CD14-positive monocyte (primary cell): Measurements from ENCODE around the gene CHN2. TPM values are rescaled to one million over a fixed set of nuclear protein-coding genes. Genes with fewer than 3 reads are reported as not detected.
A peak's percentile ranks its signal among the peaks of the same experiment; 100 is the strongest.

ENCODE experiments used
- DNase-seq, 3 donors: peaks; one replicate each; pipeline ENCODE4 v3.0.0-alpha.2; 2011 to 2022
- H2AFZ ChIP-seq: 2 replicates; pipeline ENCODE4 v1.6.0; 2012; ENCODE audit warnings: mild to moderate bottlenecking, low read depth, low read length, inconsistent platforms; ENCODE audit not compliant: insufficient read depth, poor library complexity, severe bottlenecking
- H3K27ac ChIP-seq, 2 donors: 1 replicate in 1 of 2; 2 replicates in 1 of 2; pipeline ENCODE4 v1.5.1; 2012 to 2013; ENCODE audit warnings: low read length in 2 of 2, control low read depth in 1 of 2, inconsistent platforms in 1 of 2, low read depth in 1 of 2, mild to moderate bottlenecking in 1 of 2
- H3K27me3 ChIP-seq, 2 donors: one replicate each; pipeline versions ENCODE4 v1.6.0 to v1.6.1; 2011 to 2013; ENCODE audit warnings: low read length in 2 of 2; ENCODE audit not compliant: control insufficient read depth in 2 of 2, insufficient read depth in 2 of 2
- H3K36me3 ChIP-seq, 2 donors: replicated peaks in 1 of 2; 1 replicate in 1 of 2; 2 replicates in 1 of 2; pipeline versions ENCODE4 v1.5.1 to v1.6.1; 2012 to 2013; ENCODE audit warnings: low read length in 2 of 2, control low read depth in 1 of 2, inconsistent platforms in 1 of 2, mild to moderate bottlenecking in 1 of 2; ENCODE audit not compliant: insufficient read depth in 2 of 2, control insufficient read depth in 1 of 2
- H3K4me1 ChIP-seq, 2 donors: 1 replicate in 1 of 2; 2 replicates in 1 of 2; pipeline versions ENCODE4 v1.5.1 to v1.6.1; 2012 to 2013; ENCODE audit warnings: low read length in 2 of 2, control low read depth in 1 of 2, inconsistent platforms in 1 of 2, mild to moderate bottlenecking in 1 of 2, moderate library complexity in 1 of 2; ENCODE audit not compliant: insufficient read depth in 2 of 2, control insufficient read depth in 1 of 2
- H3K4me2 ChIP-seq: replicated peaks from 2 replicates; pipeline ENCODE3; 2012; ENCODE audit warnings: low read length, moderate library complexity, mild to moderate bottlenecking; ENCODE audit not compliant: poor library complexity, severe bottlenecking; ENCODE audit errors: extremely low read depth
- H3K4me3 ChIP-seq, 3 experiments: fragments of 200-600 bp in 1 of 3; sonication (generic) in 1 of 3; replicated peaks in 1 of 3; 1 replicate in 2 of 3; 2 replicates in 1 of 3; pipeline ENCODE4 v1.5.1; 2011 to 2013; ENCODE audit warnings: low read length in 3 of 3, mild to moderate bottlenecking in 3 of 3, control low read depth in 2 of 3, low read depth in 2 of 3, inconsistent platforms in 1 of 3, moderate library complexity in 1 of 3
- H3K79me2 ChIP-seq: 2 replicates; pipeline ENCODE4 v1.6.0; 2012; ENCODE audit warnings: mild to moderate bottlenecking, control low read depth, inconsistent platforms, low read length, moderate library complexity; ENCODE audit not compliant: insufficient read depth
- H3K9ac ChIP-seq: 2 replicates; pipeline ENCODE4 v1.6.0; 2017; ENCODE audit warnings: low read length, mild to moderate bottlenecking; ENCODE audit not compliant: insufficient read depth, poor library complexity, severe bottlenecking
- H3K9me3 ChIP-seq, 2 donors: replicated peaks in 1 of 2; 1 replicate in 1 of 2; 2 replicates in 1 of 2; pipeline versions ENCODE4 v1.5.1 to v1.6.1; 2012 to 2013; ENCODE audit warnings: low read length in 2 of 2, control low read depth in 1 of 2; ENCODE audit not compliant: control insufficient read depth in 1 of 2, insufficient read depth in 1 of 2
- H4K20me1 ChIP-seq: 2 replicates; pipeline ENCODE4 v1.6.0; 2012; ENCODE audit warnings: mild to moderate bottlenecking, low read length, control low read depth, moderate library complexity; ENCODE audit not compliant: insufficient read depth
- H3K27ac Mint-ChIP-seq, 7 donors: one replicate each; pipeline ENCODE4 v1.8.0; 2020; ENCODE audit warnings: mild to moderate bottlenecking in 7 of 7, mixed read lengths in 7 of 7, moderate library complexity in 6 of 7, inconsistent platforms in 2 of 7
- H3K27me3 Mint-ChIP-seq, 3 donors: one replicate each; pipeline ENCODE4 v1.8.0; 2021 to 2022; ENCODE audit warnings: low read depth in 3 of 3, mild to moderate bottlenecking in 3 of 3, mixed read lengths in 3 of 3, moderate library complexity in 3 of 3, inconsistent platforms in 1 of 3
- H3K36me3 Mint-ChIP-seq, 2 donors: one replicate each; pipeline ENCODE4 v1.8.0; 2020; ENCODE audit warnings: mixed read lengths in 2 of 2, inconsistent platforms in 1 of 2, mild to moderate bottlenecking in 1 of 2
- H3K4me1 Mint-ChIP-seq: one replicate; pipeline ENCODE4 v1.8.0; 2020; ENCODE audit warnings: mild to moderate bottlenecking, mixed read lengths
- H3K4me3 Mint-ChIP-seq, 2 donors: one replicate each; pipeline ENCODE4 v1.8.0; 2020; ENCODE audit warnings: mild to moderate bottlenecking in 2 of 2, mixed read lengths in 2 of 2, moderate library complexity in 1 of 2
- H3K9me3 Mint-ChIP-seq, 7 donors: one replicate each; pipeline ENCODE4 v1.8.0; 2020 to 2022; ENCODE audit warnings: mixed read lengths in 7 of 7, mild to moderate bottlenecking in 6 of 7, moderate library complexity in 6 of 7, inconsistent platforms in 2 of 7
- CTCF ChIP-seq: fragments of 200-600 bp; IDR thresholded peaks from one replicate; pipeline ENCODE4 v1.8.0; 2022; ENCODE audit warnings: antibody characterized with exemption, mild to moderate bottlenecking
- WGBS: methylation state at CpG from one replicate; pipeline ENCODE4 v1.1.5; 2013; ENCODE audit warnings: missing lambda C conversion rate; ENCODE audit not compliant: insufficient coverage; 5-methylcytosine and 5-hydroxymethylcytosine counted together
- intact Hi-C, 2 donors: fragments of 100-400 bp; cut with micrococcal nuclease; formaldehyde crosslinking; loops; one replicate each; pipeline versions ENCODE4 v1.15.0 to v1.15.1; 2023
- polyA plus RNA-seq, 3 donors: library from polyadenylated mRNA; depleted of rRNA in 1 of 3; unstranded in 2 of 3; stranded (reverse) in 1 of 3; fragments of 300-500 nt in 2 of 3; fragments of >200 nt in 1 of 3; fragmentation: Illumina TruSeq in 2 of 3; gene quantifications; 1 replicate in 2 of 3; 2 replicates in 1 of 3; pipeline ENCODE4 v1.2.3, GENCODE V29; 2012 to 2021

The CHN2 gene
- polyA plus RNA-seq, 3 donors = 26.6 to 66.5 (median 44.8) TPM

GRCh38 chr7:29196971-29197595 lies 2.5 kb downstream of the CHN2 start:
- intact Hi-C loops = loop anchor here (5.0 to 10.0 kb wide), 4 partner anchors 50 to 138 kb away; partner anchors contain the start of gene CPVL (in 2 of the 2)
- peaks cover 9 to 23% of the 10 kb centered on the region in 2 donors for H3K27me3 ChIP-seq
- H3K36me3 ChIP-seq = no peaks in the 10 kb centered on the region
- no peak overlapping the region for H3K27ac ChIP-seq
- H4K20me1 ChIP-seq = peaks cover 72% of the 10 kb centered on the region
- no peak for TF ChIP-seq CTCF
- WGBS = no CpG with 5 or more reads among the region's 3 CpGs
- no peaks in the 10 kb centered on the region for H3K9me3 ChIP-seq
- Mint-ChIP-seq H3K4me3 (no peak overlapping the region), H3K9me3 (peaks cover 0 to 6% (median 2%) of the 10 kb centered on the region in 7 donors), H3K27me3 (peaks cover 22 to 38% (median 24%) of the 10 kb centered on the region in 3 donors), H3K27ac (no peak overlapping the region), H3K4me1 (peaks cover 55% of the 10 kb centered on the region), H3K36me3 (peaks cover 22 to 30% of the 10 kb centered on the region in 2 donors)
- peak overlapping the region in 1 of 3 experiments; percentile 89 for H3K4me3 ChIP-seq
- H3K4me1 ChIP-seq = peaks cover 40 to 54% of the 10 kb centered on the region in 2 donors
- peak in 2 of 3 donors; percentile 37 to 40 for DNase-seq
- H3K4me2 ChIP-seq = peak overlapping the region; percentile 84
- H2AFZ ChIP-seq = no peak overlapping the region
- peaks cover 24% of the 10 kb centered on the region for H3K79me2 ChIP-seq
- no peak overlapping the region for H3K9ac ChIP-seq

- peaks cover 49 to 62% of the 10 kb centered on the region in 2 donors for H3K4me1 ChIP-seq
- H3K79me2 ChIP-seq = peaks cover 24% of the 10 kb centered on the region
- peaks cover 21 to 33% (median 22%) of the 10 kb centered on the region in 3 donors for H3K27me3 Mint-ChIP-seq
- intact Hi-C loops = loop anchor here (5.0 to 10.0 kb wide), 4 partner anchors 51 to 137 kb away; partner anchors contain the start of gene CPVL (in 2 of the 2)
- H3K9me3 ChIP-seq = no peaks in the 10 kb centered on the region
- H3K27me3 ChIP-seq = peaks cover 9 to 20% of the 10 kb centered on the region in 2 donors
- no peak overlapping the region for H3K4me2 ChIP-seq
- H3K27ac ChIP-seq = no peak overlapping the region
- H3K36me3 ChIP-seq = no peaks in the 10 kb centered on the region
- peaks cover 0 to 6% (median 2%) of the 10 kb centered on the region in 7 donors for H3K9me3 Mint-ChIP-seq
- DNase-seq = no peak
- no peak overlapping the region for H3K4me3 ChIP-seq
- TF ChIP-seq CTCF = no peak
- H3K4me1 Mint-ChIP-seq = peaks cover 60% of the 10 kb centered on the region
- WGBS = 100% methylated on average over 2 of the region's 3 CpGs
- H3K4me3 Mint-ChIP-seq = no peak overlapping the region
- no peak overlapping the region for H3K27ac Mint-ChIP-seq
- H4K20me1 ChIP-seq = peaks cover 79% of the 10 kb centered on the region
- peaks cover 18 to 21% of the 10 kb centered on the region in 2 donors for H3K36me3 Mint-ChIP-seq
- no peak overlapping the region for H3K9ac ChIP-seq
- H2AFZ ChIP-seq = no peak overlapping the region
Measured at GRCh38 chr7:29197916-29198315, 3.3 kb downstream of the CHN2 start.
